ENCODE results near the gene HTR3B. TPM values are rescaled to one million over a fixed set of nuclear protein-coding genes. Genes with fewer than 3 reads are reported as not detected.
A peak's percentile ranks its signal among the peaks of the same experiment; 100 is the strongest.

Gene HTR3B, protein sequence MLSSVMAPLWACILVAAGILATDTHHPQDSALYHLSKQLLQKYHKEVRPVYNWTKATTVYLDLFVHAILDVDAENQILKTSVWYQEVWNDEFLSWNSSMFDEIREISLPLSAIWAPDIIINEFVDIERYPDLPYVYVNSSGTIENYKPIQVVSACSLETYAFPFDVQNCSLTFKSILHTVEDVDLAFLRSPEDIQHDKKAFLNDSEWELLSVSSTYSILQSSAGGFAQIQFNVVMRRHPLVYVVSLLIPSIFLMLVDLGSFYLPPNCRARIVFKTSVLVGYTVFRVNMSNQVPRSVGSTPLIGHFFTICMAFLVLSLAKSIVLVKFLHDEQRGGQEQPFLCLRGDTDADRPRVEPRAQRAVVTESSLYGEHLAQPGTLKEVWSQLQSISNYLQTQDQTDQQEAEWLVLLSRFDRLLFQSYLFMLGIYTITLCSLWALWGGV
- total RNA-seq = not detected

DNA sequence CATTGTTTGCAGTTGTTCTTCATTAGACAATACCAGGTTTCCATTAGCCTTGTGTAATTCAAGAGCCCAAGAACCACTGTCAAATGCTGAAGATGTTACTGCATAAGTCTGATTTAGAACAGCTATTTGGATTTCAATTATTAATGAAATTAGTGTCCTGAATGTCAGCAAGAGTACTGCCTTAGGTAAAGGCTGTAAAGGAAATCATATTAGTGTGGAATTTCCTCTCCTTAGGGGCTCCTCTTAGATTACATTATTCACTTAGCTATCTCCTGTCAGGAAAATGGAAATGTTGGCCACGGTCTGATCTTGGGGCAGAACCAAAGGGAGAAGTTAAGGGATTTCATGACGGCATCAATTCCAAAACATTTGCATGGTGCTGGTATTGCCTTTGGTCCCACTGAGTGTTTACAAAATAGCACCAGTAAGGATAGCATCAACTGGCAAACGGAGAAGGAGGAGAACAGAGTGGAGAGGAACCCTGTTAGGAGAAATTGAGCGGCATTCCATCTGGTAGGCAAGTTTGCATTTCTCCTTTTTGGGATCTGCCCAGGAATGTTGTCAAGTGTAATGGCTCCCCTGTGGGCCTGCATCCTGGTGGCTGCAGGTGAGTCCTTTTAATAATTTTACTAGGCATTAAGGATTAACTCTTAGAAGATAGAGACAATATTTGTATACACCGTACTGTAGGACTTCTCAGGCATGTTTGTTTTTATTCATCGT, at the start of gene HTR3B:
Gene HTR3B, plus strand, starts transcription at position 418 of the 723 bp plus-strand sequence. Its CDS starts 138 bp downstream, at position 556.
- H3K4me1 Mint-ChIP-seq (ENCODE audit: low read depth) = no peaks in the 10 kb centered on the region
- no peaks in the 10 kb centered on the region for H3K36me3 Mint-ChIP-seq (ENCODE audit: low read depth)
- ChIA-PET POLR2A (no interaction called here), CTCF (interaction anchor here (3.5 kb wide), 1 partner anchor 9 kb away, joined by 18 read pairs; no protein-coding TSS in a partner anchor)
- H3K27ac Mint-ChIP-seq = no peak within 1 kb of the TSS
- H3K4me3 Mint-ChIP-seq = no peak within 1 kb of the TSS
- DNase-seq = no peak
- ATAC-seq = no peak
- H3K27me3 Mint-ChIP-seq (ENCODE audit: low read depth) = peaks cover 29% of the 10 kb centered on the region
- H3K9me3 Mint-ChIP-seq (ENCODE audit: insufficient read depth) = no peaks in the 10 kb centered on the region

DNA sequence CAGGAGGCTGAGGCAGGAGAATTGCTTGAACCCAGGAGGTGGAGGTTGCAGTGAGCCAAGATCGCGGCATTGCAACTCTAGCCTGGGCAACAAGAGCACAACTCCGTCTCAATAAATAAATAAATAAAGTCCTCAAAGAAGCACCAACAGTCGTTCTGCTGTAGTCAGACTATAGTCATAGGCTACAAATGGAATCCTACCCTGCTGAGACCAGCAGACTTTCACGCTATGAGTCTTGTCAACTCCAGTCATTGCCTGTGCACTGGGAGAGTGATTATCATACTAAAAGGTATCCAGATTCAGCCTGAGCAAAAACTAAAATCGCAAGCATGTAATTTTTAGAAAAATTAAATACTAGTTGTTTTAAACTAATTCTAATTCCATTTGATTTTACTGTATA, 48.8 kb upstream of the HTR3B start:
- POLR2A ChIA-PET = no interaction called here
- no peak overlapping the region for H3K27ac Mint-ChIP-seq
- H3K36me3 Mint-ChIP-seq (ENCODE audit: low read depth) = peaks cover 20% of the 10 kb centered on the region

DNA sequence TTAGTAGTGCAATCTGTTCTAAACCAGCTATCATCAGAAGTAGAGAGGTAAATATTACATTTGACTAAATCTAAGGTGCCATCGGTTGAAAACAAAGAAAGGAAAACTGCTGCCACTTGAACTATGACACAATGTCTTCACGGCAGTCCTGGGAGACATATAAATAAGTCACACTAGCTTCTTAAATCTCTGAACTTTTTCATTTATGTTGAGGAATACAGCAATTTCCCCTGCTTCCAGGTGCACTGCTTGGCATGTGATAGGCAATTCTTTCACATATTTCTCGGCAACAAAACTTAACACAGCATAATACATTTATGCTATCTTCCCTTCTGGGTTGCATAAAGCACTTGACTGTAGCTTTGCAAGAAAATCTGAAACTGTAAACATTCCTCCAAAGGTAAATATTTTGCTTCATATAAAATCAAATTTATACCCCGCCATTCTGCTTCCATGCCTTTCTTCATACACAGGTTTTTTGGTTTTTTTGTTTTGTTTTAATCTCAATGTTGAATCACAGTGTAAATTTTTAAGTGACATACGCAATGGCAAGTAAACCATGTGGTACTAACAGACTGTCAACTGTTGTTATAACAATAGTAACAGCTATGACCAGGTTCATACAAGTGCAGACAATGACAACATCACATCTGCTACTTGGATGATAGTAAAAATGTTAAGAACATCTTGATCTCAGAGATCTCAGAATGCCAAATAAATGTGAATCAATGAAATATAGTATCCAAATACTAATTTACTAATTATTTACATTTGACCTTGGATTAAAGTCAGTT, 47.4 kb upstream of the HTR3B start:
- ChIA-PET POLR2A (no interaction called here), CTCF (interaction anchor here (1.0 to 1.3 kb wide), 2 partner anchors 8 to 84 kb away, joined by 3 read pairs; partner anchors contain the start of gene ZW10)
- peaks cover 21% of the 10 kb centered on the region for H3K4me1 Mint-ChIP-seq (ENCODE audit: low read depth)
- no peak overlapping the region for H3K4me3 Mint-ChIP-seq
- H3K9me3 Mint-ChIP-seq (ENCODE audit: insufficient read depth) = no peaks in the 10 kb centered on the region
- no peak for DNase-seq
- H3K27me3 Mint-ChIP-seq (ENCODE audit: low read depth) = no peaks in the 10 kb centered on the region
- no peak for ATAC-seq
- no peak overlapping the region for H3K27ac Mint-ChIP-seq
- H3K36me3 Mint-ChIP-seq (ENCODE audit: low read depth) = peaks cover 17% of the 10 kb centered on the region

More for the DNA sequence above, 48.8 kb upstream of the HTR3B start:
- CTCF ChIA-PET = interaction anchor here (0.7 kb wide), 1 partner anchor 59 kb away, joined by 3 read pairs; no protein-coding TSS in a partner anchor
- DNase-seq (no peak), ATAC-seq (no peak)
- Mint-ChIP-seq H3K4me1 (ENCODE audit: low read depth) (peaks cover 14% of the 10 kb centered on the region), H3K9me3 (ENCODE audit: insufficient read depth) (no peaks in the 10 kb centered on the region), H3K4me3 (no peak overlapping the region), H3K27me3 (ENCODE audit: low read depth) (no peaks in the 10 kb centered on the region)

DNA sequence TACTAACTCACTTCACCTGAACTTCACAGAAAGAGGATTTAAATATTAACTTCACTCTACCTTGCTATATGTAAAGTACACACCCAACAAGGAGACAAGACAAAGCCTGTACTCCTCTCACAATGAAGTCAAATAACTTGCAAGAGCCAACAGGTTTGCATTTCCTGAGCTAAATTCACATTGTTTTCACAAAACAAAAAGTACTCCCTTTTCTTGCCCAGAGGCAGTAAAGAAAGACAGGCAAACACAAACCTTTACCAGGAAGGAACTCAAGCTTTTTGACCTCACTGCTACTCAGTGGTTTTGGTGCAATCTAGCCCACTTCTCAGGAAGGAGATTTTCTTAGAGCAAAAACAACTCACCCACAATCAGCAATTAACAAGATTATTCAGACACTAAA, 44.9 kb upstream of the HTR3B start:
- ATAC-seq = peak; percentile 66
- H3K4me3 Mint-ChIP-seq = peak overlapping the region; percentile 59

DNA sequence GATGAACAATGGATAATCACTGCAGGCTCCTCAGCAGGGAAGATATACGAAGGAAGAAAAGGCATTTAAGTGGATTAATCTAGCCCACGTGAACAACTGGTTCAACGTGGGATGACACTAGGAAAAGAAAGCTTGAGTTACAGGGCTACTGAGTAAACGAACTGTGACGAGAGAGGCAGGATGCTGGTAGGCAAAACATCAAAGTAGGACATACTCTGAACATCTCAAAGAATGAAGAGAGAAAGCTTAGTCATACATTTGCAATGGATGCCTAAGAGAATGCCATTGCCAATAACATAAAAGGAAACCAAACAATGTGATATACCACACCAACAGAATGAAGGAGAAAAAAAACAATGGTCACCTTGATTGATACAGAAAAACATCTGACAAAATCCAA, 42.2 kb upstream of the HTR3B start:
- DNase-seq (peak; percentile 27), ATAC-seq (peak; percentile 77)
- no peak overlapping the region for H3K4me3 Mint-ChIP-seq
- no peaks in the 10 kb centered on the region for H3K9me3 Mint-ChIP-seq (ENCODE audit: insufficient read depth)
- peaks cover 35% of the 10 kb centered on the region for H3K4me1 Mint-ChIP-seq (ENCODE audit: low read depth)
- CTCF ChIA-PET = interaction anchor here (0.7 to 1.5 kb wide), 3 partner anchors 9 to 399 kb away, joined by 3 to 4 read pairs (median 3); no protein-coding TSS in a partner anchor
- POLR2A ChIA-PET = interaction anchor here (1.3 kb wide), 1 partner anchor 13 kb away, joined by 9 read pairs; the partner anchor contains the start of gene USP28
- H3K27me3 Mint-ChIP-seq (ENCODE audit: low read depth) = no peaks in the 10 kb centered on the region
- peak overlapping the region; percentile 53 for H3K27ac Mint-ChIP-seq
- H3K36me3 Mint-ChIP-seq (ENCODE audit: low read depth) = peaks cover 37% of the 10 kb centered on the region

More for the DNA sequence above, 44.9 kb upstream of the HTR3B start:
- Mint-ChIP-seq H3K27me3 (ENCODE audit: low read depth) (no peaks in the 10 kb centered on the region), H3K4me1 (ENCODE audit: low read depth) (peaks cover 28% of the 10 kb centered on the region), H3K27ac (peak overlapping the region; percentile 92), H3K36me3 (ENCODE audit: low read depth) (peaks cover 18% of the 10 kb centered on the region), H3K9me3 (ENCODE audit: insufficient read depth) (no peaks in the 10 kb centered on the region)
- ChIA-PET CTCF (interaction anchor here (0.8 to 2.1 kb wide), 10 partner anchors 13 to 570 kb away, joined by 3 to 5 read pairs (median 4); partner anchors contain the start of gene ZW10), POLR2A (no interaction called here)
- peak; percentile 32 for DNase-seq

DNA sequence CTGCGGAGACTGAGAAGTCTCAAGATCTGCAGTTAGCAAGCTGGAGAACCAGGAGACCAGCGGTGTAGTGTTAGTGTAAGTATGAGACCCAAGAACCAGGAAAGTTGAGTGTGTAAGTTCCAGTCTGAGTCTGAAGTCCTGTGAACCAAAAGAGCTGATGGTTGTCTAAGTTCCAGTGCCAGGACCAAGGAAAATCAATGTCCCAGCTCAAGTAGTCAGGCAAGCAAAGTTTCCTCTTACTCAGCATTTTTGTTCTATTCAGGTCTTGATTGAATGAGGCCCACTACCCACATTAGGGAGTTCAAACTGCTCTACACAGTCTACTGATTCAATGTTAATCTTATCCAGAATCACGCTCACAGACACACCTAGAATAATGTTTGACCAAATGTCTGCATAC, 40.2 kb upstream of the HTR3B start:
- ATAC-seq = no peak

DNA sequence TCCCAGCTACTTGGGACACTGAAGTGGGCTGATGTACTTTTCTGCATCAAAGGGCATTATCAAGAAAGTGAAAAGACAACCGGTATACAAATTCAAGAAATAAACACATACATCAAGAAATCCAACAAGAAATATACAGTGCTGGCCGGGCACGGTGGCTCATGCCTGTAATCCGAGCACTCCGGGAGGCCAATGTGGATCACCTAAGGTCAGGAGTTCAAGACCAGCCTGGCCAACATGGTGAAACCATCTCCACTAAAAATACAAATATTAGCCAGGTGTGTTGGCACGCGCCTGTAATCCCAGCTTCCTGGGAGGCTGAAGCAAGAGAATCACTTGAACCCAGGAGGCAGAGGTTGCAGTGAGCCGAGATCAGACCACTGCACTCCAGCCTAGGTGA, 38.7 kb upstream of the HTR3B start:
- CTCF ChIA-PET = no interaction called here

More for the DNA sequence above, 40.2 kb upstream of the HTR3B start:
- POLR2A ChIA-PET = no interaction called here
- no peak for DNase-seq
- no peaks in the 10 kb centered on the region for H3K9me3 Mint-ChIP-seq (ENCODE audit: insufficient read depth)
- no peaks in the 10 kb centered on the region for H3K27me3 Mint-ChIP-seq (ENCODE audit: low read depth)
- no peak overlapping the region for H3K4me3 Mint-ChIP-seq
- CTCF ChIA-PET = no interaction called here
- H3K27ac Mint-ChIP-seq = no peak overlapping the region
- peaks cover 43% of the 10 kb centered on the region for H3K4me1 Mint-ChIP-seq (ENCODE audit: low read depth)
- H3K36me3 Mint-ChIP-seq (ENCODE audit: low read depth) = peaks cover 43% of the 10 kb centered on the region

DNA sequence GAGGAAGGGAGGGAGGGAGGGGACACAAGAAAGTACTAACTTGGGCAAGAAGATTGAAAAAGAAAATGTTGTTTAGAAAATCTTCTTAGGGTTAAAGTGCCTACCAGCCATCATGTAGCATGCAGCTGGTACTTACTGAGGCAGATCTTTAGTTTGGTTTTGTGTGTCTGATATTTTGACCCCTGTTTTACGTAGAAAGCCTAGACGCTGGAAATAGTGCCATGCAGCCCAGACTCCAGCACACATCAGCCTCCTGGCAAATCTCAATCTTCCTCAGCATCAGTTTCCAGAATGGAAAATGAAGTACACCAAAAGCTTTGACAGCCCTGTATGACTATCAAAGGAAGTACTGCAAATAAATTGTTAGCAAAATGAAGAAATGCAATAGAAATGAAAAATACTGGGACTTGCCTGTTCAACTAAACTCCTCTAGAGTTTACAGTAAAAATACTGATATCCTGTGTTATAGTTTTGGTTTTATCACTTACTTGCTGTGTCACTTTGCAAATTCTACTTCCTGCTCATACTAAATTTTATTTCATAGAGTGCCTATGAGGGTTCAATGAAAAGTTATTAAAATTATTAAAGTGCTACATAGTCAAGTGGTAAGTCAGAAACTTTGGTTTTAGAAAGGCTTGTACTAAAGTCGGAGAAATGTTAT, 36.6 kb upstream of the HTR3B start:
- ChIA-PET CTCF (no interaction called here), POLR2A (interaction anchor here (0.8 kb wide), 1 partner anchor 553 kb away, joined by 3 read pairs; no protein-coding TSS in a partner anchor)
- Mint-ChIP-seq H3K27ac (peak overlapping the region; percentile 30), H3K27me3 (ENCODE audit: low read depth) (no peaks in the 10 kb centered on the region), H3K4me1 (ENCODE audit: low read depth) (peaks cover 37% of the 10 kb centered on the region), H3K36me3 (ENCODE audit: low read depth) (peaks cover 46% of the 10 kb centered on the region), H3K9me3 (ENCODE audit: insufficient read depth) (no peaks in the 10 kb centered on the region), H3K4me3 (no peak overlapping the region)
- no peak for DNase-seq
- no peak for ATAC-seq

More for the DNA sequence above, 38.7 kb upstream of the HTR3B start:
- ATAC-seq (no peak), DNase-seq (no peak)
- Mint-ChIP-seq H3K9me3 (ENCODE audit: insufficient read depth) (no peaks in the 10 kb centered on the region), H3K4me3 (no peak overlapping the region), H3K27me3 (ENCODE audit: low read depth) (no peaks in the 10 kb centered on the region), H3K27ac (no peak overlapping the region), H3K36me3 (ENCODE audit: low read depth) (peaks cover 45% of the 10 kb centered on the region), H3K4me1 (ENCODE audit: low read depth) (peaks cover 34% of the 10 kb centered on the region)
- POLR2A ChIA-PET = interaction anchor here (0.7 kb wide), 1 partner anchor 9 kb away, joined by 5 read pairs; the partner anchor contains the start of gene USP28

DNA sequence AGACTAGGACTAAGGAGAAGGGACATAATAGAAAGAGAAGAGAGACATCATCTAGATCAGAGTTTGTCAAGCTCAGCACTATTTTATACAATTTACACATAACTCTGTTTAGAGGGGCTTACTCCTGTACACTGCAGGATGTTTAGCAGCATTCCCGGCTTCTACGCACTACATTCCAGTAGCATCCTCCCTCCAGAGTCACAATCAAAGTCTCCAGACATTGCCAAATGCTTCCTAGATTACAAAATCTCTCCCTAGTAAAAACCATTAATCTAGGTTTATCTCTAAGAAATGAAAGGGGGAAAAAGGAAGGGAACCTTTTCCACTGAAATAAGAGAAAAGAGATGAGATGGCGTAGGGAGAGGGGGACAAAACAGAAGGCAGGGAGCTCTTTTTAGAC, 33.3 kb upstream of the HTR3B start:
- CTCF ChIA-PET = interaction anchor here (2.1 kb wide), 1 partner anchor 65 kb away, joined by 6 read pairs; no protein-coding TSS in a partner anchor
- DNase-seq (no peak), ATAC-seq (no peak)
- no peak overlapping the region for H3K4me3 Mint-ChIP-seq
- POLR2A ChIA-PET = no interaction called here
- H3K4me1 Mint-ChIP-seq (ENCODE audit: low read depth) = peaks cover 52% of the 10 kb centered on the region
- no peaks in the 10 kb centered on the region for H3K27me3 Mint-ChIP-seq (ENCODE audit: low read depth)
- no peaks in the 10 kb centered on the region for H3K9me3 Mint-ChIP-seq (ENCODE audit: insufficient read depth)
- H3K36me3 Mint-ChIP-seq (ENCODE audit: low read depth) = peaks cover 43% of the 10 kb centered on the region
- no peak overlapping the region for H3K27ac Mint-ChIP-seq

DNA sequence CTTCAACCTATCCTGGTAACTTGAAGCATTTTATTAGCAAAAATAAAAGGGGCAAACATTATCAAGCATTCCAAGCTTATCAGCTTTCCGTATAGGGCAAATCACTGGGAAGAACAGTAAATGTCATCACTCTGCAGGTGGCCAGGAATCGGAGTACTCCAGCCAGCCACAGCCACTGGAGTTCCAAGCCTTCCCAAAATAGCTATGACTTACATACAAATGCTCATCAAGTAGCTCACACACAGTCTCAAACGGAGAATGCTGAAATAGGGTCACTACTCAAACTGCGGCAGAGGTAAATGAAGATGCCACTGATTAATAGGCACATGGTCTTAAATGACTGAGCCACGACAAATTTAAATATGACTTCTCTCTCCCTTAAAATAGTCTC, 31.4 kb upstream of the HTR3B start:
- CTCF ChIA-PET = interaction anchor here (1.0 to 1.4 kb wide), 3 partner anchors 13 to 101 kb away, joined by 3 to 4 read pairs (median 4); no protein-coding TSS in a partner anchor
- POLR2A ChIA-PET = no interaction called here
- no peak for ATAC-seq
- DNase-seq = no peak
- peaks cover 56% of the 10 kb centered on the region for H3K4me1 Mint-ChIP-seq (ENCODE audit: low read depth)
- peak overlapping the region; percentile 84 for H3K4me3 Mint-ChIP-seq
- H3K36me3 Mint-ChIP-seq (ENCODE audit: low read depth) = peaks cover 32% of the 10 kb centered on the region
- H3K9me3 Mint-ChIP-seq (ENCODE audit: insufficient read depth) = no peaks in the 10 kb centered on the region
- H3K27me3 Mint-ChIP-seq (ENCODE audit: low read depth) = no peaks in the 10 kb centered on the region
- no peak overlapping the region for H3K27ac Mint-ChIP-seq

All from activated CD8-positive, alpha-beta T cell treated with anti-CD3 and anti-CD28 coated beads, Interleukin-2, amount 10 ng/mL, durations not matched to agents 7 days and 5 days (primary cell).